PC-3 (cell line): Measurements from ENCODE around the gene OR5J2. TPM values are rescaled to one million over a fixed set of nuclear protein-coding genes. Genes with fewer than 3 reads are reported as not detected.

Source experiments
- ATAC-seq: fragments of 200-7000 bp; cut with Tn5 transposase; 2 replicates; pipeline ENCODE4 v1.9.1; 2020; ENCODE audit warnings: mild to moderate bottlenecking, moderate library complexity
- BruUV-seq: library from RNA; stranded (reverse); fragments of 400-500 nt; replicated peaks from 2 replicates; lab custom pipeline; 2021; lab: Mats Ljungman, UMichigan
- CTCF ChIA-PET: fragments of 300-600 bp; sonication (Branson Sonifier 250); formaldehyde crosslinking; loops from one replicate; lab custom pipeline; 2022; ENCODE audit warnings: antibody characterized with exemption; lab: Charles Lee
- POLR2A ChIA-PET: fragments of 300-600 bp; sonication (Branson Sonifier 250); formaldehyde crosslinking; loops from one replicate; lab custom pipeline; 2022; ENCODE audit warnings: antibody characterized with exemption; ENCODE audit not compliant: unreplicated experiment; lab: Charles Lee
- DNase-seq: peaks from one replicate; pipeline ENCODE4 v3.0.0-alpha.2; 2015
- H2AFZ ChIP-seq: fragments of 300-600 bp; sonication (generic); 2 replicates; pipeline ENCODE4 v1.6.0; 2016; ENCODE audit warnings: antibody characterized with exemption, low read length
- H3F3A ChIP-seq: fragments of 300-600 bp; sonication (generic); one replicate; pipeline ENCODE4 v1.6.0; 2017; ENCODE audit warnings: antibody characterized with exemption, low read length, control low read depth, mild to moderate bottlenecking; ENCODE audit not compliant: unreplicated experiment
- H3K27ac ChIP-seq: fragments of 300-600 bp; sonication (generic); 2 replicates; pipeline ENCODE4 v1.5.1; 2016; ENCODE audit warnings: mild to moderate bottlenecking, low read length
- H3K27me3 ChIP-seq: fragments of 300-600 bp; sonication (generic); 2 replicates; pipeline ENCODE4 v1.6.1; 2016; ENCODE audit warnings: low read length, mixed read lengths
- H3K36me3 ChIP-seq: fragments of 300-600 bp; sonication (generic); 2 replicates; pipeline ENCODE4 v1.6.1; 2016; ENCODE audit warnings: low read depth, mixed run types, low read length, mixed read lengths
- H3K4me1 ChIP-seq: fragments of 300-600 bp; sonication (generic); 2 replicates; pipeline ENCODE4 v1.5.1; 2016; ENCODE audit warnings: low read length; ENCODE audit not compliant: insufficient read depth
- H3K4me2 ChIP-seq: fragments of 300-600 bp; sonication (generic); 2 replicates; pipeline ENCODE4 v1.6.0; 2016; ENCODE audit warnings: low read length
- H3K4me3 ChIP-seq: fragments of 300-600 bp; sonication (generic); 2 replicates; pipeline ENCODE4 v1.5.1; 2016; ENCODE audit warnings: mild to moderate bottlenecking, low read length, mixed read lengths
- H3K79me2 ChIP-seq: fragments of 300-600 bp; sonication (generic); 2 replicates; pipeline ENCODE4 v1.6.1; 2017; ENCODE audit warnings: low read length, mixed read lengths
- H3K9ac ChIP-seq: fragments of 300-600 bp; sonication (generic); 2 replicates; pipeline ENCODE4 v1.6.0; 2016; ENCODE audit warnings: mild to moderate bottlenecking, low read length
- H3K9me2 ChIP-seq: fragments of 300-600 bp; sonication (generic); replicated peaks from 2 replicates; pipeline ENCODE4 v1.6.1; 2016; ENCODE audit warnings: mixed run types, low read length, mixed read lengths
- H3K9me3 ChIP-seq: fragments of 300-600 bp; sonication (generic); 2 replicates; pipeline ENCODE4 v1.6.1; 2016; ENCODE audit warnings: low read length, mixed read lengths
- H4K20me1 ChIP-seq: fragments of 300-600 bp; sonication (generic); 2 replicates; pipeline ENCODE4 v1.6.1; 2016; ENCODE audit warnings: low read length, mixed read lengths
- CTCF ChIP-seq: fragments of 300-600 bp; sonication (generic); conservative IDR thresholded peaks from 2 replicates; pipeline ENCODE4 v1.5.1; 2017; ENCODE audit warnings: antibody characterized with exemption, low read depth, mild to moderate bottlenecking, low read length
- EZH2 ChIP-seq: fragments of 300-600 bp; sonication (generic); IDR thresholded peaks from one replicate; pipeline ENCODE4 v1.6.1; 2017; ENCODE audit warnings: antibody characterized with exemption, mild to moderate bottlenecking, low read length; ENCODE audit not compliant: unreplicated experiment
- EZH2phosphoT487 ChIP-seq: fragments of 300-600 bp; sonication (generic); IDR thresholded peaks from 2 replicates; pipeline ENCODE4 v1.6.1; 2018; ENCODE audit warnings: mild to moderate bottlenecking, antibody characterized with exemption, low read length, borderline replicate concordance
- intact Hi-C: fragments of 100-400 bp; cut with micrococcal nuclease; formaldehyde crosslinking; loops from 2 replicates; pipeline ENCODE4 v1.9.0; 2023
- total RNA-seq: library from RNA; depleted of rRNA; stranded (reverse); fragments of >200 nt; gene quantifications from 2 replicates; pipeline ENCODE4 v1.2.3, GENCODE V29; 2014

The OR5J2 gene
- total RNA-seq, 1 experiment from 2014 or later, result not detected

GRCh38 chr11:56163804-56164203 is 12.6 kb upstream of the OR5J2 start:
- Histone ChIP-seq H3K4me3 (no peak overlapping the region), H3K9ac (no peak overlapping the region), H3K36me3 (no peaks in the 10 kb centered on the region), H3K4me2 (no peak overlapping the region), H3K27me3 (no peaks in the 10 kb centered on the region), H2AFZ (no peak overlapping the region), H4K20me1 (no peaks in the 10 kb centered on the region), H3K79me2 (no peaks in the 10 kb centered on the region), H3K4me1 (no peaks in the 10 kb centered on the region), H3K9me3 (0 out of 2 replicates have a peak, but pooled peaks cover 6% of the 10 kb centered on the region), H3K27ac (no peak overlapping the region), H3F3A (no peaks in the 10 kb centered on the region), H3K9me2 (no peaks in the 10 kb centered on the region)
- DNase-seq, result no peak
- no peak for ATAC-seq
- intact Hi-C loops, result no loop called here
- CTCF ChIA-PET, result no interaction called here
- no peak for TF ChIP-seq EZH2
- POLR2A ChIA-PET, result no interaction called here
- BruUV-seq, result no TSS peak

- H3K4me1 ChIP-seq, result no peaks in the 10 kb centered on the region
These were observed 4.1 kb upstream of the OR5J2 start for GRCh38 chr11:56172256-56172830.

GRCh38 chr11:56183459-56183858 is 7.0 kb downstream of the OR5J2 start:
- TF ChIP-seq EZH2, result no peak
- no peak for TF ChIP-seq EZH2phosphoT487
- no peak for TF ChIP-seq CTCF
- BruUV-seq, result no TSS peak
- intact Hi-C loops, result no loop called here
- peaks cover 21% of the 10 kb centered on the region for H3K9me3 ChIP-seq
- no peak for DNase-seq
- no peaks in the 10 kb centered on the region for H3K36me3 ChIP-seq
- no peak overlapping the region for H3K27ac ChIP-seq
- H3K9ac ChIP-seq, result no peak overlapping the region
- H3K4me3 ChIP-seq, result no peak overlapping the region
- no peaks in the 10 kb centered on the region for H3K27me3 ChIP-seq
- H3K9me2 ChIP-seq, result no peaks in the 10 kb centered on the region
- H3F3A ChIP-seq, result no peaks in the 10 kb centered on the region
- CTCF ChIA-PET, result no interaction called here
- H4K20me1 ChIP-seq, result no peaks in the 10 kb centered on the region
- POLR2A ChIA-PET, result no interaction called here
- ATAC-seq, result no peak
- H2AFZ ChIP-seq, result no peak overlapping the region
- H3K4me2 ChIP-seq, result no peak overlapping the region
- H3K79me2 ChIP-seq, result no peaks in the 10 kb centered on the region
- H3K4me1 ChIP-seq, result no peaks in the 10 kb centered on the region

More at GRCh38 chr11:56172256-56172830, 4.1 kb upstream of the OR5J2 start:
- Histone ChIP-seq H3K9me3 (peaks cover 22% of the 10 kb centered on the region), H3K79me2 (no peaks in the 10 kb centered on the region), H3K27me3 (no peaks in the 10 kb centered on the region), H2AFZ (no peak overlapping the region), H4K20me1 (no peaks in the 10 kb centered on the region), H3K27ac (no peak overlapping the region), H3K36me3 (no peaks in the 10 kb centered on the region), H3K9me2 (no peaks in the 10 kb centered on the region), H3F3A (no peaks in the 10 kb centered on the region), H3K4me3 (no peak overlapping the region), H3K4me2 (no peak overlapping the region), H3K9ac (no peak overlapping the region)
- DNase-seq (no peak), ATAC-seq (no peak)
- TF ChIP-seq EZH2phosphoT487 (no peak), EZH2 (no peak)
- ChIA-PET POLR2A (no interaction called here), CTCF (no interaction called here)
- BruUV-seq, result no TSS peak
- intact Hi-C loops, result no loop called here

GRCh38 chr11:56188602-56189001 is 12.2 kb downstream of the OR5J2 start:
- no peak for DNase-seq
- POLR2A ChIA-PET, result no interaction called here
- Histone ChIP-seq H3K4me1 (no peaks in the 10 kb centered on the region), H3F3A (no peaks in the 10 kb centered on the region), H3K36me3 (no peaks in the 10 kb centered on the region), H3K9me2 (no peaks in the 10 kb centered on the region), H4K20me1 (no peaks in the 10 kb centered on the region), H3K9me3 (peaks cover 16% of the 10 kb centered on the region), H3K9ac (no peak overlapping the region), H3K27me3 (no peaks in the 10 kb centered on the region), H3K4me2 (no peak overlapping the region), H3K4me3 (no peak overlapping the region), H3K79me2 (no peaks in the 10 kb centered on the region), H2AFZ (no peak overlapping the region), H3K27ac (no peak overlapping the region)
- CTCF ChIA-PET, result no interaction called here
- no TSS peak for BruUV-seq
- intact Hi-C loops, result no loop called here
- no peak for ATAC-seq
- TF ChIP-seq EZH2, result no peak
- no peak for TF ChIP-seq EZH2phosphoT487
- no peak for TF ChIP-seq CTCF
